Measurements from ENCODE around the gene HOXD8.

Gene HOXD8

DNA sequence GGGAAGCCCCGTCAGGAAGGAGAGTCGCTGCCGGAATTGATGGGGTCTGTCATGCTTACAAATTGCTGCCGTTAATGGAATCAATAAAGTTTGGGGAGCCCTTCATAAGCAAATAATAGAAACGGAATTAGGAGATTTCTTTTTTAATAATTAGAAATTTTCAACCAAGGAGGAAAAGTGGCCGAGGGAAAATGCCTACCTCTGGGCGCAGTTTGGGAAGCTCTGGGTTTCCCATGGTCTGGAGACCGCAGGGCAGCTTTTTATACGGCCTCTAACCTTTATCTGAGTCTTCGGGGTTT is 47.0 kb upstream of the HOXD8 start:
- DNase-seq (ENCODE audit: extremely low spot score) = no peak
- TF ChIP-seq ELF4 (IDR thresholded peaks at IDR 0.05) = no peak
- no peak for TF ChIP-seq SUZ12 (IDR thresholded peaks at IDR 0.05)
- TF ChIP-seq FOXA1 (IDR thresholded peaks at IDR 0.05) = no peak
- TF ChIP-seq SP1 (IDR thresholded peaks at IDR 0.05) = no peak
- TF ChIP-seq HDGF (IDR thresholded peaks at IDR 0.05; ENCODE audit: borderline replicate concordance) = no peak
- no peak for TF ChIP-seq PKNOX1 (IDR thresholded peaks at IDR 0.05)
- TF ChIP-seq BHLHE40 (IDR thresholded peaks at IDR 0.05; ENCODE audit: borderline replicate concordance) = no peak
- TF ChIP-seq LEF1 (IDR thresholded peaks at IDR 0.05; ENCODE audit: borderline replicate concordance) = no peak
- TF ChIP-seq FOXK2 (IDR thresholded peaks at IDR 0.05) = no peak
- TF ChIP-seq TARDBP (IDR thresholded peaks at IDR 0.05) = no peak
- TF ChIP-seq ARNT (IDR thresholded peaks at IDR 0.05) = no peak
- ChIA-PET CTCF (no interaction called here), POLR2A (no interaction called here)

DNA sequence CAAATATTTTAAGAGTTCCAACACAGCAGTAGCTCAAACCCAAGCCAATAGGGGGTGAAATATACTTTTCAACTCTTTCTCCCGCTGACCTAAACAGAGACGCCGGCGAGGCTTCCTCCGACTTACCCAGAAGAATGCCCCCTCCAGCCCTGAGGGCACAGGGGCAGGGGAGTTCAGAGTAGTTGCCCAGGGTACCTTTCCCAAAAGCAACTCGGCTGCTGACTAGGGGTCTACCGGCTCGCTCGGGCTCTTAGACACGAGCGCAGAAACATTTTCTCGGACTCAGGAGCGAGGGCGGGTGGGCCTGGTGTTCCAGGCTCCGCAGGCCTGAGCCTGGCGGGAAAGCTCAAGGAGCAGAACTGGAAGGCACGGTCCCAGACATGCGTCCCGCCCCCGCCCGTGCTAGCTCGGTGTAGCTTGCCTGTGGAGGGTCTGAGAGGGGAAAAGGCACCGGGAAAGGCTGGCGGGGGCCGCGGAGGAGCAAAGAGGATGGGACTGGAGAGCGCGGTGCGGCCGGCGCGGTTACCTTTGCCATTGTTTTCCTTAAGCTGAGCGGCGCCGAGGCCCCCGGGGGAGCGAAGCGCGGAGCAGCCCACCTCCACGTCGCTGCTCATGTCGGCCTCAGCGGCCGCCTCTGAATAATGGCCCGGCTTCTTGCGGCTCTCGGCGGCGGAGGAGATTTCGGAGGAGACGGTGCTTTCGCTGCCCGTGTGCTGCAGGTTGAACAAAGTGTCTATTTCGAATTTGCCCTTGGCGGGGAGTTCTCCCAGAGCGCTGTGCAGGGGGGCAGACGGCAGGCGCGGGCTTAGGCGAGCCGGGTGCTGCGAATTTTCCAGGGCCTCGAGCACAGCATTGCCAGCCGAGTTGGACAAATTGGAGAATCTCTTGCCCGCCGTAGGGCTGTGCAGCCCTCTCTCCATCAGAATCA is 46.4 kb upstream of the HOXD8 start:
- CTCF ChIA-PET = no interaction called here

GRCh38 chr2:176083796-176084261 is 45.7 kb upstream of the HOXD8 start, which contains the start of gene EVX2:
Gene EVX2 (minus strand): TSS chr2:176083962. CDS start chr2:176083776, 186 bp downstream.
- no peak for DNase-seq (ENCODE audit: extremely low spot score)
- CTCF ChIA-PET = no interaction called here
- TF ChIP-seq TARDBP (IDR thresholded peaks at IDR 0.05) = no peak
- no peak for TF ChIP-seq ZNF384 (IDR thresholded peaks at IDR 0.05)
- no peak for TF ChIP-seq PKNOX1 (IDR thresholded peaks at IDR 0.05)
- TF ChIP-seq HDGF (IDR thresholded peaks at IDR 0.05; ENCODE audit: borderline replicate concordance) = no peak
- TF ChIP-seq CTBP1 (IDR thresholded peaks at IDR 0.05; ENCODE audit: borderline replicate concordance) = no peak
- no peak for TF ChIP-seq ARNT (IDR thresholded peaks at IDR 0.05)
- no peak for TF ChIP-seq L3MBTL2 (conservative IDR thresholded peaks at IDR 0.05)
- no peak for TF ChIP-seq SP1 (IDR thresholded peaks at IDR 0.05)
- no peak for TF ChIP-seq BHLHE40 (IDR thresholded peaks at IDR 0.05; ENCODE audit: borderline replicate concordance)
- TF ChIP-seq FOXM1 (IDR thresholded peaks at IDR 0.05; ENCODE audit: borderline replicate concordance) = no peak
- no peak for TF ChIP-seq ELF4 (IDR thresholded peaks at IDR 0.05)
- no peak for TF ChIP-seq LEF1 (IDR thresholded peaks at IDR 0.05; ENCODE audit: borderline replicate concordance)
- no peak for TF ChIP-seq NFRKB (IDR thresholded peaks at IDR 0.05)
- TF ChIP-seq SUZ12 (IDR thresholded peaks at IDR 0.05) = no peak
- TF ChIP-seq FOXK2 (IDR thresholded peaks at IDR 0.05) = no peak
- TF ChIP-seq FOXA1 (IDR thresholded peaks at IDR 0.05) = no peak
- POLR2A ChIA-PET = no interaction called here

More for the DNA sequence above, 46.4 kb upstream of the HOXD8 start:
- TF ChIP-seq FOXA1 (IDR thresholded peaks at IDR 0.05) (no peak), L3MBTL2 (conservative IDR thresholded peaks at IDR 0.05) (no peak), FOXM1 (IDR thresholded peaks at IDR 0.05; ENCODE audit: borderline replicate concordance) (no peak), LEF1 (IDR thresholded peaks at IDR 0.05; ENCODE audit: borderline replicate concordance) (no peak), TARDBP (IDR thresholded peaks at IDR 0.05) (no peak), SUZ12 (IDR thresholded peaks at IDR 0.05) (no peak), FOXK2 (IDR thresholded peaks at IDR 0.05) (no peak), NFRKB (IDR thresholded peaks at IDR 0.05) (no peak), PKNOX1 (IDR thresholded peaks at IDR 0.05) (no peak), HDGF (IDR thresholded peaks at IDR 0.05; ENCODE audit: borderline replicate concordance) (no peak), ARNT (IDR thresholded peaks at IDR 0.05) (no peak), ELF4 (IDR thresholded peaks at IDR 0.05) (no peak)
- no peak for DNase-seq (ENCODE audit: extremely low spot score)
- POLR2A ChIA-PET = no interaction called here

DNA sequence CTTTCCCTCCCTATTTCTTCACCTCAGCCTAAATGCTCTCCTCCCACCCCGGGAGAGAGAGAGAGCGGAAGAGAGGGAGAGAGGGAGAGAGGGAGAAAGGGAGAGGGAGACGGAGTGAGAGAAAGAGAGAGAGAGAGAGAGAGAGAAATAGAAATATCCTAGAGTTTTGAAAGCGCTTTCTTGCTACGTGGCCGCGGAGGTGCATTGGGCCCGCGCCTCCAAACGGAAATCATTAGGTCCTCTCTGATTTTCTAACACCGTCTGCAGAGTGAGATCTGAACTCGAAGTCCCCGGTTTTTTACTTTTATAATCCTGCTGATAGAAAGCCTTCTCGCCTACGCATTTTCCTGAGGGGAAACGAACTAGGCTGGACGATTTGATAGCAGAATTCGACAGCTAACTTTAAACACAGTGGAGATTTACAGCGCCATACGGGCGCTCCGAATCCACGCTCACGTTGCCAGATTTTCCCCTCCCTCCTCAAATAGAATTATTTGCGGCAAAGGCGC is 44.8 kb upstream of the HOXD8 start:
- TF ChIP-seq SUZ12 (IDR thresholded peaks at IDR 0.05) = no peak
- TF ChIP-seq SP1 (IDR thresholded peaks at IDR 0.05) = no peak
- no peak for TF ChIP-seq FOXA1 (IDR thresholded peaks at IDR 0.05)
- TF ChIP-seq HDGF (IDR thresholded peaks at IDR 0.05; ENCODE audit: borderline replicate concordance) = no peak
- TF ChIP-seq L3MBTL2 (conservative IDR thresholded peaks at IDR 0.05) = no peak
- no peak for TF ChIP-seq CTBP1 (IDR thresholded peaks at IDR 0.05; ENCODE audit: borderline replicate concordance)
- TF ChIP-seq LEF1 (IDR thresholded peaks at IDR 0.05; ENCODE audit: borderline replicate concordance) = no peak
- TF ChIP-seq ELF4 (IDR thresholded peaks at IDR 0.05) = no peak
- TF ChIP-seq FOXK2 (IDR thresholded peaks at IDR 0.05) = no peak
- no peak for TF ChIP-seq TARDBP (IDR thresholded peaks at IDR 0.05)
- no peak for TF ChIP-seq ZNF384 (IDR thresholded peaks at IDR 0.05)
- no peak for DNase-seq (ENCODE audit: extremely low spot score)
- CTCF ChIA-PET = interaction anchor here (1.0 kb wide), 1 partner anchor 13 kb away, joined by 5 read pairs; no protein-coding TSS in a partner anchor
- POLR2A ChIA-PET = no interaction called here

- POLR2A ChIA-PET = no interaction called here
- no peak for DNase-seq (ENCODE audit: extremely low spot score)
These were observed 44.3 kb upstream of the HOXD8 start for GRCh38 chr2:176085120-176085788.

More at GRCh38 chr2:176085120-176085788, 44.3 kb upstream of the HOXD8 start:
- TF ChIP-seq SP1 (IDR thresholded peaks at IDR 0.05) (no peak), LEF1 (IDR thresholded peaks at IDR 0.05; ENCODE audit: borderline replicate concordance) (no peak), PKNOX1 (IDR thresholded peaks at IDR 0.05) (no peak), BHLHE40 (IDR thresholded peaks at IDR 0.05; ENCODE audit: borderline replicate concordance) (no peak), ELF4 (IDR thresholded peaks at IDR 0.05) (no peak), FOXA1 (IDR thresholded peaks at IDR 0.05) (no peak), NFRKB (IDR thresholded peaks at IDR 0.05) (no peak), CTBP1 (IDR thresholded peaks at IDR 0.05; ENCODE audit: borderline replicate concordance) (no peak), ARNT (IDR thresholded peaks at IDR 0.05) (no peak), SUZ12 (IDR thresholded peaks at IDR 0.05) (no peak), FOXK2 (IDR thresholded peaks at IDR 0.05) (no peak), ZNF384 (IDR thresholded peaks at IDR 0.05) (no peak)
- CTCF ChIA-PET = interaction anchor here (1.0 kb wide), 2 partner anchors 9 to 12 kb away, joined by 3 to 5 read pairs; no protein-coding TSS in a partner anchor
